SH-SY5Y (cell line): Measurements from ENCODE around the gene SETD5.

Source experiments
- GATA2 ChIP-seq: IDR thresholded peaks from 2 replicates; pipeline ENCODE4 v1.6.1; 2011; ENCODE audit warnings: mild to moderate bottlenecking, low read depth, low read length
- GATA3 ChIP-seq: IDR thresholded peaks from 2 replicates; pipeline ENCODE4 v1.6.1; 2011; ENCODE audit warnings: low read depth, mild to moderate bottlenecking, low read length, moderate library complexity

GRCh38 chr3:9409981-9410854 is 12.8 kb downstream of the SETD5 start:
- TF ChIP-seq GATA2 (no peak), GATA3 (no peak)
